HEK293 (cell line): ENCODE results near the gene CREBRF.
"Not testable (repeated sequence)": the region's sequence is repeated elsewhere in the genome, so short reads cannot be mapped to it uniquely, and the experiment has no call there.

ENCODE experiments used
- CTCF ChIA-PET: fragments of 350-600 bp; formaldehyde crosslinking; extraction: SDS; loops from one replicate; lab custom pipeline; 2021; ENCODE audit warnings: antibody characterized with exemption; lab: Yijun Ruan, JAX
- POLR2A ChIA-PET: fragments of 300-600 bp; formaldehyde crosslinking; extraction: SDS; loops from one replicate; lab custom pipeline; 2020; ENCODE audit warnings: antibody characterized with exemption, inconsistent platforms; lab: Yijun Ruan, JAX
- H3K27ac ChIP-seq: fragments of 200-500 bp; sonication (Bioruptor generic); 2 replicates; pipeline ENCODE4 v1.5.1; 2014; ENCODE audit warnings: low read depth, low read length, control low read depth, inconsistent platforms; ENCODE audit errors: extremely low read depth
- H3K36me3 ChIP-seq, 2 experiments: fragments of 200-500 bp in 1 of 2; sonication (Bioruptor generic) in 1 of 2; 1 replicate in 1 of 2; 2 replicates in 1 of 2; pipeline ENCODE4 v1.5.1; 2014 to 2017; ENCODE audit warnings: inconsistent platforms in 2 of 2, low read length in 2 of 2; ENCODE audit not compliant: control insufficient read depth in 2 of 2, insufficient read depth in 1 of 2
- H3K4me1 ChIP-seq: fragments of 200-500 bp; sonication (Bioruptor generic); 2 replicates; pipeline ENCODE4 v1.5.1; 2014; ENCODE audit warnings: mild to moderate bottlenecking, low read length, inconsistent platforms; ENCODE audit not compliant: control insufficient read depth, insufficient read depth
- H3K4me3 ChIP-seq: 2 replicates; pipeline ENCODE4 v1.5.1; 2011; ENCODE audit warnings: low read depth, mild to moderate bottlenecking, control low read depth, low read length, moderate library complexity
- H3K9me3 ChIP-seq: fragments of 200-500 bp; sonication (Bioruptor generic); 2 replicates; pipeline ENCODE4 v1.5.1; 2014; ENCODE audit warnings: low read depth, low read length, inconsistent platforms; ENCODE audit not compliant: control insufficient read depth, insufficient read depth
- GFI1B ChIP-seq: fragments of 450-650 bp; formaldehyde crosslinking; IDR thresholded peaks from 2 replicates; pipeline ENCODE4 v1.5.1; 2016; ENCODE audit warnings: missing biosample characterization, missing genetic modification characterization
- GLI2 ChIP-seq: fragments of 450-650 bp; formaldehyde crosslinking; IDR thresholded peaks from 2 replicates; pipeline ENCODE4; 2017; ENCODE audit warnings: missing biosample characterization, missing genetic modification characterization, low read depth, borderline replicate concordance
- KLF7 ChIP-seq: fragments of 450-650 bp; formaldehyde crosslinking; IDR thresholded peaks from 2 replicates; pipeline ENCODE4 v1.5.1; 2016; ENCODE audit warnings: missing biosample characterization, missing genetic modification characterization, borderline replicate concordance
- KLF9 ChIP-seq: fragments of 450-650 bp; formaldehyde crosslinking; IDR thresholded peaks from 2 replicates; pipeline ENCODE4 v1.5.1; 2016; ENCODE audit warnings: missing biosample characterization, missing genetic modification characterization, low read depth
- RBAK ChIP-seq: fragments of 450-650 bp; formaldehyde crosslinking; IDR thresholded peaks from 2 replicates; pipeline ENCODE4 v1.5.1; 2016; ENCODE audit warnings: missing biosample characterization, missing genetic modification characterization
- REPIN1 ChIP-seq: fragments of 450-650 bp; formaldehyde crosslinking; IDR thresholded peaks from 2 replicates; pipeline ENCODE4 v1.5.1; 2017; ENCODE audit warnings: missing biosample characterization, missing genetic modification characterization, low read depth
- SALL2 ChIP-seq: fragments of 450-650 bp; formaldehyde crosslinking; IDR thresholded peaks from 2 replicates; pipeline ENCODE4 v1.5.0; 2017; ENCODE audit warnings: missing biosample characterization, mild to moderate bottlenecking, missing genetic modification characterization, borderline replicate concordance
- SCRT1 ChIP-seq: fragments of 450-650 bp; formaldehyde crosslinking; IDR thresholded peaks from 2 replicates; pipeline ENCODE4 v1.5.1; 2016; ENCODE audit warnings: missing biosample characterization, missing genetic modification characterization, borderline replicate concordance
- ZBTB21 ChIP-seq: fragments of 450-650 bp; formaldehyde crosslinking; IDR thresholded peaks from 2 replicates; pipeline ENCODE4 v1.5.1; 2017; ENCODE audit warnings: missing biosample characterization, missing genetic modification characterization
- ZFP37 ChIP-seq: fragments of 450-650 bp; formaldehyde crosslinking; IDR thresholded peaks from 2 replicates; pipeline ENCODE4 v1.5.1; 2016; ENCODE audit warnings: missing biosample characterization, missing genetic modification characterization
- ZNF19 ChIP-seq: fragments of 450-650 bp; formaldehyde crosslinking; IDR thresholded peaks from 2 replicates; pipeline ENCODE4; 2016; ENCODE audit warnings: missing biosample characterization, missing genetic modification characterization, low read depth
- ZNF223 ChIP-seq: fragments of 450-650 bp; formaldehyde crosslinking; IDR thresholded peaks from 2 replicates; pipeline ENCODE4 v1.5.1; 2016; ENCODE audit warnings: missing biosample characterization, missing genetic modification characterization
- ZNF292 ChIP-seq: fragments of 450-650 bp; formaldehyde crosslinking; IDR thresholded peaks from 2 replicates; pipeline ENCODE4 v1.5.1; 2016; ENCODE audit warnings: low read depth, missing biosample characterization, missing genetic modification characterization, borderline replicate concordance
- ZNF341 ChIP-seq: fragments of 450-650 bp; formaldehyde crosslinking; IDR thresholded peaks from 2 replicates; pipeline ENCODE4; 2016; ENCODE audit warnings: low read depth, missing biosample characterization, missing genetic modification characterization
- ZNF394 ChIP-seq: fragments of 450-650 bp; formaldehyde crosslinking; IDR thresholded peaks from 2 replicates; pipeline ENCODE4 v1.5.1; 2016; ENCODE audit warnings: missing biosample characterization, missing genetic modification characterization, mild to moderate bottlenecking, moderate library complexity, borderline replicate concordance
- ZNF426 ChIP-seq: fragments of 450-650 bp; formaldehyde crosslinking; IDR thresholded peaks from 2 replicates; pipeline ENCODE4 v1.5.1; 2017; ENCODE audit warnings: missing biosample characterization, missing genetic modification characterization, mild to moderate bottlenecking, inconsistent platforms, moderate library complexity
- ZNF510 ChIP-seq: fragments of 450-650 bp; formaldehyde crosslinking; IDR thresholded peaks from 2 replicates; pipeline ENCODE4 v1.5.1; 2018; ENCODE audit warnings: mild to moderate bottlenecking, missing genetic modification characterization, missing biosample characterization; ENCODE audit not compliant: insufficient replicate concordance
- ZNF514 ChIP-seq: fragments of 450-650 bp; formaldehyde crosslinking; IDR thresholded peaks from 2 replicates; pipeline ENCODE4 v1.5.1; 2016; ENCODE audit warnings: missing biosample characterization, missing genetic modification characterization
- ZNF555 ChIP-seq: fragments of 450-650 bp; formaldehyde crosslinking; conservative IDR thresholded peaks from 2 replicates; pipeline ENCODE4 v1.5.1; 2017; ENCODE audit warnings: missing biosample characterization, mild to moderate bottlenecking, missing genetic modification characterization, inconsistent platforms
- ZNF558 ChIP-seq: fragments of 450-650 bp; formaldehyde crosslinking; IDR thresholded peaks from 2 replicates; pipeline ENCODE4 v1.5.1; 2016; ENCODE audit warnings: missing biosample characterization, missing genetic modification characterization
- ZNF560 ChIP-seq: fragments of 450-650 bp; formaldehyde crosslinking; IDR thresholded peaks from 2 replicates; pipeline ENCODE4 v1.5.1; 2017; ENCODE audit warnings: missing biosample characterization, missing genetic modification characterization, borderline replicate concordance
- TF ChIP-seq, protein P1 (sequence below): fragments of 450-650 bp; formaldehyde crosslinking; IDR thresholded peaks from 2 replicates; pipeline ENCODE4 v1.5.1; 2016; ENCODE audit warnings: missing biosample characterization, missing genetic modification characterization
- TF ChIP-seq, protein P2 (sequence below): fragments of 450-650 bp; formaldehyde crosslinking; IDR thresholded peaks from 2 replicates; pipeline ENCODE4 v1.5.1; 2016; ENCODE audit warnings: missing biosample characterization, missing genetic modification characterization
- TF ChIP-seq, protein P3 (sequence below): fragments of 450-650 bp; formaldehyde crosslinking; IDR thresholded peaks from 2 replicates; pipeline ENCODE4 v1.5.1; 2016; ENCODE audit warnings: missing biosample characterization, missing genetic modification characterization
- TF ChIP-seq, protein P4 (sequence below): fragments of 450-650 bp; formaldehyde crosslinking; IDR thresholded peaks from 2 replicates; pipeline ENCODE4 v1.5.1; 2016; ENCODE audit warnings: missing biosample characterization, missing genetic modification characterization, borderline replicate concordance
- TF ChIP-seq, protein P5 (sequence below): fragments of 450-650 bp; formaldehyde crosslinking; IDR thresholded peaks from 2 replicates; pipeline ENCODE4 v1.5.1; 2016; ENCODE audit warnings: missing biosample characterization, missing genetic modification characterization

Gene CREBRF

DNA sequence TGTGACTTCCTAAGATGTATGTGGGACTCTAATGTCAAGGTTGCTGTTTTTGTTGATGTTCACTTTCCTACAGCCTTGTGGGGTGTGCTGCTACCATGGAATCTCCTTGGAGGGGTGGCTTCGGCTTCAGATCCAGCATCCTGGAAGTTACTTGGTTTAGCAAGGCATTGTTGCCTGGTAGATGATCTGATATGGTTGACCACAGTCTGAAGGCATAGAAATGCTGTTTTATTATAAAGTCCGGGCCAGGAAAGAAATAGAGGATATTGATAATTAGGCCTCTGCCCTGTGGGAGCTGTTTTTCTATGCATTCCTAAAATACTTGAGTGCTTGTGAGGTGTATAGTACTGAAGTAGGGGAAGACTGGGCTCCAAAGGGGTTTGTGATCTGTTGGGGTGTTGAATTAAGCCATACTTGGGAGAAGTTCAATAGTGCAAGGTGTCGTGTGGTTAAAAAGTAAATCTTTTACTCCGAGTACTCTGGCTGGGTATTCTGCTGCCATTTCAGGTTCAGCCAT lies 27.3 kb upstream of the CREBRF start:
- Histone ChIP-seq H3K9me3 (no peaks in the 10 kb centered on the region), H3K36me3 (peaks cover 0 to under 1% of the 10 kb centered on the region in 2 experiments; a peak in 2 of 3 replicates), H3K27ac (no peak overlapping the region), H3K4me1 (peaks cover 10% of the 10 kb centered on the region), H3K4me3 (no peak overlapping the region)
- CTCF ChIA-PET, result no interaction called here
- POLR2A ChIA-PET, result no interaction called here
- no peak for TF ChIP-seq ZNF426
- TF ChIP-seq, protein P1, sequence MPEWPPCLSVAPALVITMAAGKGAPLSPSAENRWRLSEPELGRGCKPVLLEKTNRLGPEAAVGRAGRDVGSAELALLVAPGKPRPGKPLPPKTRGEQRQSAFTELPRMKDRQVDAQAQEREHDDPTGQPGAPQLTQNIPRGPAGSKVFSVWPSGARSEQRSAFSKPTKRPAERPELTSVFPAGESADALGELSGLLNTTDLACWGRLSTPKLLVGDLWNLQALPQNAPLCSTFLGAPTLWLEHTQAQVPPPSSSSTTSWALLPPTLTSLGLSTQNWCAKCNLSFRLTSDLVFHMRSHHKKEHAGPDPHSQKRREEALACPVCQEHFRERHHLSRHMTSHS (tag by site-specific recombination), result no peak
- TF ChIP-seq, protein P2, sequence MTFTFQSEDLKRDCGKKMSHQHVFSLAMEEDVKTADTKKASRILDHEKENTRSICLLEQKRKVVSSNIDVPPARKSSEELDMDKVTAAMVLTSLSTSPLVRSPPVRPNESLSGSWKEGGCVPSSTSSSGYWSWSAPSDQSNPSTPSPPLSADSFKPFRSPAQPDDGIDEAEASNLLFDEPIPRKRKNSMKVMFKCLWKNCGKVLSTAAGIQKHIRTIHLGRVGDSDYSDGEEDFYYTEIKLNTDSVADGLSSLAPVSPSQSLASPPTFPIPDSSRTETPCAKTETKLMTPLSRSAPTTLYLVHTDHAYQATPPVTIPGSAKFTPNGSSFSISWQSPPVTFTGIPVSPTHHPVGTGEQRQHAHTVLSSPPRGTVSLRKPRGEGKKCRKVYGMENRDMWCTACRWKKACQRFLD (tag by site-specific recombination), result no peak
- TF ChIP-seq, protein P3, sequence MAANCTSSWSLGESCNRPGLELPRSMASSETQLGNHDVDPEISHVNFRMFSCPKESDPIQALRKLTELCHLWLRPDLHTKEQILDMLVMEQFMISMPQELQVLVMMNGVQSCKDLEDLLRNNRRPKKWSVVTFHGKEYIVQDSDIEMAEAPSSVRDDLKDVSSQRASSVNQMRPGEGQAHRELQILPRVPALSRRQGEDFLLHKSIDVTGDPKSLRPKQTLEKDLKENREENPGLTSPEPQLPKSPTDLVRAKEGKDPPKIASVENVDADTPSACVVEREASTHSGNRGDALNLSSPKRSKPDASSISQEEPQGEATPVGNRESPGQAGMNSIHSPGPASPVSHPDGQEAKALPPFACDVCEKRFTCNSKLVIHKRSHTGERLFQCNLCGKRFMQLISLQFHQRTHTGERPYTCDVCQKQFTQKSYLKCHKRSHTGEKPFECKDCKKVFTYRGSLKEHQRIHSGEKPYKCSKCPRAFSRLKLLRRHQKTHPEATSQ, result no peak
- no peak for TF ChIP-seq SALL2 (tag by site-specific recombination)

DNA sequence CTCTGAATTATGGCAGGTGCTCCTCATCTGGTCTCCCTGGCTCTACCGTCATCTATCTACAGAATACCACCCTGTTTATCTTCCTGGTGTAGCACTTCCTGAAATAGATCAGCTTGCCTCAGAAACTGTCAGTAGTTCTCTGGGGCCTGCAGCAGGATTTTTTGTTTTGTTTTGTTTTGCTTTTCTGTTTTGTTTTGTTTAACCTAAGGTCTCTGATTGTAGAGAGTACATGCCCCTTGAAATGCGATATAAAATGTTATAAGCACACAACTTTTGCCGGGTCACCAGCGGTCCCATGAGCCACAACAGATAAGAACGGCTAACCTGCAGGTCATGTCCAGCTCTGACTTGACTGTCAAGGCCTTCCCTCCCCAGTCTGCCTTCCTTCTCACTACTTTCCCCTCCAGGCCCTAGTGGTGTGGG lies 26.6 kb upstream of the CREBRF start:
- TF ChIP-seq ZNF292 (tag by site-specific recombination) (no peak), RBAK (no peak), ZNF514 (tag by site-specific recombination) (no peak), KLF9 (tag by site-specific recombination) (no peak), ZNF394 (peak; percentile 28; the same call in 1 of the 2 replicates), SCRT1 (tag by site-specific recombination) (no peak), REPIN1 (no peak)
- Histone ChIP-seq H3K27ac (no peak overlapping the region), H3K36me3 (peaks cover 0 to 7% of the 10 kb centered on the region in 2 experiments), H3K9me3 (no peaks in the 10 kb centered on the region), H3K4me3 (no peak overlapping the region), H3K4me1 (peaks cover 10% of the 10 kb centered on the region)
- ChIA-PET CTCF (interaction anchor here (0.8 kb wide), 1 partner anchor 13 kb away, joined by 3 read pairs; no protein-coding TSS in a partner anchor), POLR2A (no interaction called here)

DNA sequence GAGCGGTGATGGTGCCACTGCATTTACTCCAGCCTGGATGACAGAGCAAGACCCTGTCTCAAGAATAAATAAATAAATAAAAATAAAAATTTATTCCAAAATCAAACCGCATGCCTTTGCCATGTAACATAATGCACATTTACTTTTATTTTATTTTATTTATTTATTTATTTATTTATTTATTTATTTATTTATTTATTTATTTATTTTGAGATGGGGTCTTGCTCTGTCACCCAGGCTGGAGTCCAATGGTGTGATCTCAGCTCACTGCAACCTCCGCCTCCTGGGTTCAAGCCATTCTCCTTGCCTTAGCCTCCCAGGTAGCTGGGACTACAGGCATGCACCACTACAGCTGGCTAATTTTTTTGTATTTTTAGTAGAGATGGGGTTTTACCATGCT lies 24.1 kb upstream of the CREBRF start:
- CTCF ChIA-PET, H3K9me3 ChIP-seq, H3K4me1 ChIP-seq, H3K27ac ChIP-seq, H3K4me3 ChIP-seq, POLR2A ChIA-PET: not testable (repeated sequence)
- peaks cover 0 to 28% of the 10 kb centered on the region in 2 experiments for H3K36me3 ChIP-seq
- peak; percentile 98 for TF ChIP-seq ZNF394
- TF ChIP-seq ZNF560, result peak; percentile 71
- peak; percentile 86 for TF ChIP-seq ZNF558 (tag by site-specific recombination)
- TF ChIP-seq, protein P4, sequence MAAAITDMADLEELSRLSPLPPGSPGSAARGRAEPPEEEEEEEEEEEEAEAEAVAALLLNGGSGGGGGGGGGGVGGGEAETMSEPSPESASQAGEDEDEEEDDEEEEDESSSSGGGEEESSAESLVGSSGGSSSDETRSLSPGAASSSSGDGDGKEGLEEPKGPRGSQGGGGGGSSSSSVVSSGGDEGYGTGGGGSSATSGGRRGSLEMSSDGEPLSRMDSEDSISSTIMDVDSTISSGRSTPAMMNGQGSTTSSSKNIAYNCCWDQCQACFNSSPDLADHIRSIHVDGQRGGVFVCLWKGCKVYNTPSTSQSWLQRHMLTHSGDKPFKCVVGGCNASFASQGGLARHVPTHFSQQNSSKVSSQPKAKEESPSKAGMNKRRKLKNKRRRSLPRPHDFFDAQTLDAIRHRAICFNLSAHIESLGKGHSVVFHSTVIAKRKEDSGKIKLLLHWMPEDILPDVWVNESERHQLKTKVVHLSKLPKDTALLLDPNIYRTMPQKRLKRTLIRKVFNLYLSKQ (tag by site-specific recombination), result 0 out of 2 replicates have a peak, but pooled peaks have one; percentile 83
- peak; percentile 48; the same call in 1 of the 2 replicates for TF ChIP-seq GFI1B
- TF ChIP-seq ZNF223, result peak; percentile 68; the same call in 1 of the 2 replicates
- TF ChIP-seq, protein P5, sequence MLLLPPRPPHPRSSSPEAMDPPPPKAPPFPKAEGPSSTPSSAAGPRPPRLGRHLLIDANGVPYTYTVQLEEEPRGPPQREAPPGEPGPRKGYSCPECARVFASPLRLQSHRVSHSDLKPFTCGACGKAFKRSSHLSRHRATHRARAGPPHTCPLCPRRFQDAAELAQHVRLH (tag by site-specific recombination), result 0 out of 2 replicates have a peak, but pooled peaks have one; percentile 40
- TF ChIP-seq ZNF510 (tag by site-specific recombination), result peak; percentile 79
- peak; percentile 80; the same call in 1 of the 2 replicates for TF ChIP-seq ZFP37 (tag by site-specific recombination)
- 0 out of 2 replicates have a peak, but pooled peaks have one; percentile 56 for TF ChIP-seq ZNF19 (tag by site-specific recombination)
- TF ChIP-seq ZNF341 (tag by site-specific recombination), result 0 out of 2 replicates have a peak, but pooled peaks have one; percentile 19
- TF ChIP-seq KLF7 (tag by site-specific recombination), result 0 out of 2 replicates have a peak, but pooled peaks have one; percentile 34
- TF ChIP-seq ZNF555 (tag by site-specific recombination), result peak; percentile 97
- peak; percentile 59; the same call in 1 of the 2 replicates for TF ChIP-seq GLI2
- TF ChIP-seq ZBTB21 (tag by site-specific recombination), result peak; percentile 52
